Measurements from ENCODE around the gene UNC5B. TPM values are rescaled to one million over a fixed set of nuclear protein-coding genes. Genes with fewer than 3 reads are reported as not detected.

Gene UNC5B
- total RNA-seq, 4 donors from 2014 or later = 4.2 to 17.6 (median 8.0) TPM

GRCh38 chr10:71349406-71349805 lies 137.0 kb downstream of the UNC5B start:
- TF ChIP-seq CTCF (IDR thresholded peaks at IDR 0.05) (no peak), POLR2A (IDR thresholded peaks at IDR 0.05) (no peak)
- no peak overlapping the region for H3K4me3 ChIP-seq (ENCODE audit: low read depth, poor library complexity, severe bottlenecking)
- 83 to 89% methylated on average over 6 to 7 of the region's 7 CpGs for WGBS, 2 donors
- no peak for DNase-seq (ENCODE audit: low spot score in 2 of 2)
- intact Hi-C loops (cut with DNase I; ENCODE audit: low total_unique reads) = no loop called here

GRCh38 chr10:71351087-71351486 lies 138.7 kb downstream of the UNC5B start:
- TF ChIP-seq POLR2A (IDR thresholded peaks at IDR 0.05) (no peak), CTCF (IDR thresholded peaks at IDR 0.05) (no peak)
- WGBS, 2 donors = 86 to 94% methylated on average over 6 of the region's 6 CpGs
- H3K4me3 ChIP-seq (ENCODE audit: low read depth, poor library complexity, severe bottlenecking) = no peak overlapping the region

GRCh38 chr10:71351628-71352319 lies 139.4 kb downstream of the UNC5B start:
- intact Hi-C loops (cut with DNase I; ENCODE audit: low total_unique reads) = no loop called here
- no peak overlapping the region for H3K4me3 ChIP-seq (ENCODE audit: low read depth, poor library complexity, severe bottlenecking)
- WGBS, 2 donors = 55 to 57% methylated on average over 12 to 14 of the region's 14 CpGs
- DNase-seq (ENCODE audit: low spot score in 2 of 2) = peak; percentile 50 to 89
- no peak for TF ChIP-seq CTCF (IDR thresholded peaks at IDR 0.05)
- TF ChIP-seq POLR2A (IDR thresholded peaks at IDR 0.05) = no peak

More at GRCh38 chr10:71351087-71351486, 138.7 kb downstream of the UNC5B start:
- no peak for DNase-seq (ENCODE audit: low spot score in 2 of 2)
- intact Hi-C loops (cut with DNase I; ENCODE audit: low total_unique reads) = no loop called here

Other genes with a start within 250 kb of the UNC5B start
- 1 to 10 TPM; 1.1 to 5.7 (median 2.6) TPM for gene SLC29A3, start 106.7 kb downstream of the UNC5B start, total RNA-seq
- gene CDH23, start 184.3 kb downstream of the UNC5B start, total RNA-seq = 1 to 10 TPM; 1.7 to 9.2 (median 2.6) TPM